NAMALWA (cell line): ENCODE results near the gene PRUNE2.

Experiments
- DNase-seq: peaks from one replicate; pipeline ENCODE4 v3.0.0-alpha.2; 2015; ENCODE audit warnings: low spot score

Gene PRUNE2

DNA sequence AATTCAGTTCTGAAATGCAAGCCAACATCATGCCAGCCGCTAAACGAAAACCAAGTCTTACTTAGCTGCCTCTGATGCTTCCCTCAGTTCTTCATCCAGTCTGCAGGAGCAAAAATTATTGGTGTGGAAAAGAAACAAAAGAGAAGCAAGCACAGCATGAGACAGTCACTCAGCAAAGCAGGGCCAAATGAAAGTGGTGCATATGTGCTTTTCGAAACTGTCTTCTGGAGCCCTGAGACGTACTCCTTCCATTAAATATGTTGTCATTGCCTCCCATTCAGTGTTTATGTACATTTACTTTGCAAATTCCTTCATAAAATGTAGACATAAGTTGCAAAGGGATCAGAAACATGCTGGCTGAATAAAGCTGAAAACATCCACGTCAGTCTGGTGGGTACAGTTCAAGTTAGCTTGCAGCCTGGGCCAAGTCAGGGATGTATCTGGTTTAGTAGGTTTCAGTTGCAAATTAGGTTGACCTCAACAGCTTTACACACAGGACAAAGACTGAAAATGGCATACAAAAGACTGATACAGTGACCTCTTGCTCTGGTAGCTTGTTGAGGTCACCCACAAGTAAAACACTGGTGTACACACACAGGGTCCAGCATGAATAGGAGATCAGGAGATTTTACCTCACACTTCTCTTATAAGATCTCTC is 281.4 kb downstream of the PRUNE2 start:
- DNase-seq: no peak

- DNase-seq: no peak
These were observed 284.9 kb downstream of the PRUNE2 start for GRCh38 chr9:76620996-76621395.

DNA sequence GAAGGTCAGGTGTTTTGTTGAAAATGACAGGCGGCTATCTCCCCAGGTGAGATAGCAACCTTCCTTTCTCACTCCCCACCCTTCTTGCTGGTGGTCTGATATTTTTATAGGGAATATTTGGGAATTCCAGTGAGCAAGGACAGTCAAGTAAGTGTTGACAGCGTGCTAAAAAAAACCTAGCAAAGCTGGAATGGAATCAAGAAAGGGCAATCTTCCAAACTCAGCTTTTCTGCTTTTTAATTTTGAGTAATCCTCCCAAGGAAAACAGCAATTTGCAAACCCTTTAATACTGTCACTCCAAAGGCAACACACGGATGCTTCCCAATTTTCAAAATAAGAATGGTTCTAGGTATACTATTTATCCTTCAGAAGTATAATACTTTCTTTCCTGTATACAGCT is 285.3 kb downstream of the PRUNE2 start:
- DNase-seq: no peak

DNA sequence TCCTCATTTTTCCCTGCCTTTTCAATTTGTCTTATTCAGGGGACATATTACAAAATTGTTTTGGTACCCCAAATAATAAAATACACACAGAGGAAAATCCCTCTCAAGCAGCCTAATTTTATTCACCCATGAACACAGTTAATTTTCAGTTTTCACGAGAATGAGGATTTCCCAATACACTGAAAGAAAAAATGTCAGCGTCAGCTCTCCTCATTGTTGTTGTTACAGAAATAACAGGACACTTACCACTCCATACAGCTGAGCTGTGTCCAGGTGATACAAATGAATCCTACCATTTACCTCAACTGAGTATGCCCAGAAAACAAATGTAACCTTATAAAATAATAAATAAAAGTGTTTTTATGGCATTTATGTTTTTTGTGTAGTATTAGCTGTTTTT is 286.3 kb downstream of the PRUNE2 start:
- no peak for DNase-seq

DNA sequence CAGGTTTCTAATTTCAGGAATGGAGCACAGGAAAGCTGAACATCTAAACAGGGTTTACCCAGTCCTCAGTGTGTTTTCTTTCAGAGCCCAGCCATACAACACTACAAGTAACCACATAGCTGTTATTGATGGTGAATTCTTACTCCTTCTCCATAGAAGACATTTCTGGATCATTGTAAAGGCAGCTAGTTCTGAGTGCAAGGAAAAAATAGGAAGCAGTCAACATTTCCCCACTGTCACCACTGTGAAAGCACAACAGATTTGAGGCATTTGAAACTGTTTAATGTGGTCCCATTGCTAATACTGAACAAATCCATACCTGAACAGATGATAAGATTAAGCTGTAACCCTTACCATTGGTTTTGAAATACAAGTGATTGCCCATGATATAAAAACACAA is 286.7 kb downstream of the PRUNE2 start:
- no peak for DNase-seq

DNA sequence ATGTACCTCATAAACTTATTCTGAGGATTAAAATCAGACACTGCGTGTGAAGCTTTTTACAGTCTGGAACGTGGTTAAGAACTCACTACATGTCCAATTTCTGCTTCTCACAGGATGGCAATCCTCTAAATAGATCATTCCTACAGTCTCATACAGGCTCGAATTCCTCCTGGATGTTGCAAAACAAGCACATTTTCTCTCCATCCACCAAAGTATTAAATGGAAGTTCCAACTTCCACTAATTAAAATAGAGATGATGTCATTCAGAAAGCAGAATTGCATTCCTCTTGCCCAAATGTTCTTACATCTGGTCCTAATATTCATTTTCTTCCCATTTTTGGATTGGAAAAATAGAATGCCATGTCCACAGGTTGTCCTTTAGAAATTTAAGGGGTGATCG is 287.2 kb downstream of the PRUNE2 start:
- DNase-seq: no peak

GRCh38 chr9:76617497-76618175 is 288.3 kb downstream of the PRUNE2 start:
- no peak for DNase-seq

DNA sequence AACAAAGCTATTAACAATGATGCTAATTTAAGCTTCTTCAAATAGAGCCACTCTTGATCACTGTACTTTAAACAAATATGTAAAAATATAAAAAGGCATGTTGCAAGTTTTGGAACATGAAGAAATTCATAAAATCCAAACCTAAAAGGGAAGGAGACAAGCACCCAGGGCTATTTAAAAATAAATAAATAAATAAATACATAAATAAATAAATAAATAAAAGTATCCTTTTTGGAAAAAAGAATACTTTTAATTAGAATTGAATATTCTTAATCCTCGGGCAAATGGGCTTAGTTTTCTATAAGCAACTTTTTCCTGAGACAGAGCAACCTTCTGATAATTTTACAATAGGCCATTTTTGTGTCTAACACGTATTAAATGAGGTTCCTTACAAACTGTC is 289.1 kb downstream of the PRUNE2 start:
- DNase-seq: no peak

- no peak for DNase-seq
These were observed 290.7 kb downstream of the PRUNE2 start for GRCh38 chr9:76615177-76615603.

DNA sequence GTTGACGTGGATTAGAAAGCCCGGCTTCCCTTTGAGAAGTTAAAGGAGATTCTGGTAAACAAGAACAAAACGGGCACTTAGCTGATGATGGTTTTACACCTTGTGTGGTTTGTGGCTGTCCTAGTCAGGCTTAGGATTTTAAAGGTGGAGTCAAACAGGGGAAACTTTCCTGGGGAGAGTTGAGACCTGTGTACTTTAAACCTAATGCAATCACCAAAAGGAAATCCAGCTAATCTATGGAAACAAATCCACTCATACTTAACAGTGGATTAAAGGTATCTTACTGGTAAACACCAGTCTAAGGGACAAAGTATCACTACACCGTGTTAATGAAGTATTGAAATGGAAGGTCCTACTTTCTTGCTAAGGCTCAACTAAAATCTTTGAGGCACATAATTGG is 291.9 kb downstream of the PRUNE2 start:
- DNase-seq: no peak

DNA sequence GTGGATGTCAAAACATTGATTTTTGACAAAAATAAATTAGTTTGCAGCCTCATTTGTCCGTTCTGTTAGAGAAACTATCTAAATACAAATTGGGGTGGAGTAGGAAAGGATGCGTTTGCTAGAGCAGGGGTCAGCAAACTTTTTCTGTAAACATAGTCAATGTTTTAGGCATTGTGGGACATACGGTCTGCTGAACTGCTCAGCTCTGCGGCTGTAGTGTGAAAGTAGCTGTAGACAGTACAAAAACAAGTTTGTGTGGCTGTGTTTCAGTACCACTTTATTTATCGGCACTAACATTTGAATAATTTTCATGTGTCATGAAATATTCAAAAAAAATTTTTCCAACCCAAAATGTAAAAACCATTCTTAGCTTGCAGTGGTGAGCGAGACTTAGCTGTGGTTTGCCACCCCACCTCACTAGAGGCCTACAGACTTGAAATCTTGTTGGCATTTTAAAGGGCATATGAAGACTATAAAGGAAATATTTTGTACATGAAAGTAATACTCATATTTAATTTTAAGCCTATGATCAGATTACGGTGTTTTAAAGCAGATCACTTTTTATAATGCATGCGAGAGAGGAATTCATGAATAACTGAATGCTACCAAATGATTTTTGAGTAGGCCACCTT is 292.6 kb downstream of the PRUNE2 start:
- no peak for DNase-seq

DNA sequence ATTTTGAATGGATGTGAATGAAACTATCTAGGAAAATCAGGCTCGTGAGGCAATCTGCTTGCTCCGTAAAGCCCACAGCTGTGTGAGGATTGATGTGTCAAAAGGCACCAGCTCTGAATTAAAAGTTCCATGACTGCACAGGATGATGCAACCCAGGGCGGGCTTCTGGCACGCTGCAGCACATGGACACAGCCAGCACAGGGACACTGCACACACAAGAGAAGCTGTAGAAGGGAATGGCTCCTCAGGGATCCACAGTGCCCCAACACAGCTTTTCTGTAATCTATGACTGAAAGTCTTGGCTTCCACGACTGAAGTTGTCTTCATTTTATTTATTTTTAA is 295.9 kb downstream of the PRUNE2 start:
- no peak for DNase-seq

- DNase-seq: no peak
These were observed 296.5 kb downstream of the PRUNE2 start for GRCh38 chr9:76609285-76610010.

GRCh38 chr9:76608575-76609273 is 297.2 kb downstream of the PRUNE2 start:
- no peak for DNase-seq

DNA sequence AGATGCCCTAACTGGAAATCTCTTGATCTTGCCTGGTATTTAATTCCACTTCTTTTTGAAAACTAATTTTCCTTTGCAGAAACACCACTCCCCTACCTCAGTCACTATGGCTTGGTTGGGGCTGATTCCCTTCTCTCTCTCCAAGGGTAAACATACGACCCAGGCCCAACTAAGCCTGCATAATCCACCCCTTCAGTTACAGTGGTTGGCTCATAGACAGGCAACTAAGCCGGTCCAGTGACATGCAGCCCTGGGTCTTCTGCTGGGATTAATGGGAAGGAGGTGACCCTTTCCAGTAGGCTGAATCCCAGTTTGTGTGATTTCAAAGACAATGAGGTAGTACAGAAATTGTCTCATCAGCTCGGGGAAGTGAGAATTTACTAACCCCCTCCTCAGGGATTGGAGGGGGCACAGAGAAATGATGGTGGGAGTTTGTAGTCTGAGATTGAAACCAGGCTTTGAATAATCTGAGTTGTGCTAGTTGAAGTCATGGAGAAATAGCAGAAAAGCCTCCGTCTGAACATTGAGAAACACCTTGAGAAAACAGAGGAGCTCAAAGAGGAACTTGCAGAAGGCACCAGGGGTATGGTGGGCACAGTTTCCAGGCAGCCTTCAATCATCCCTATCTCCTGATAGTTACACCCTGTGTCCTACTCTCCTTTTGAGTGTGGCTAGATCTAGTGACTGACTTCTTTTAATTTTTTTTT is 298.0 kb downstream of the PRUNE2 start:
- DNase-seq: no peak

- DNase-seq: peak; percentile 5
These were observed 300.5 kb downstream of the PRUNE2 start for GRCh38 chr9:76605321-76605900.

DNA sequence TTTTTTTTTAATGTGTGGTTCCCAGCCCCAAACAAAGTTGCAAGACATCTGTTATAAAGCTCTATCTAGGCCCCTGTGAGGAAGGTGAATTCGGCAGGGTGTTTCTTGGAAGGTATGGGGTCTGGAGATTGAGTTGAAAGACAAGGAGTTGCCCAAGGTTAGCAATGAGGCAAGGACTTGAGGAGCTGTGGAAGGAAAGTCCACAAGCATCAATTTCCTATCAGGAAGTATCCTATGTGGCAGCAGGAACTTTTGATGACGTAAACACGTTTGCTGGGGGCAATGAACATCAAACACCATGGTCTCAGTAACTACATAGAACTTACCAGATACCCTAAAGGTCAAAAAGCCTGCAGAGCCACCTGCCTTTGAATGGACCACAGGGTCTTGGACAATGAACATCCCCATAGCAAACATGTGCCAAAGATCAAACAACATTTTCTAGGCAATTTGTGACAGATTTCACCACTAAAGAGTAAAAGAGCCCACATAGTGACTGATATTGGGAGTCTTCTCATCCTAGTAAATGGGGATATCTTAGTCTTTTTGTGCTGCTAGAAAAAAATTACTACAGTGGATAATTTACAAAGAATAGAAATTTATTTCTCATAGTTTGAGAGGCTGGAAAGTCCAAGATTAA is 301.9 kb downstream of the PRUNE2 start:
- DNase-seq: no peak

DNA sequence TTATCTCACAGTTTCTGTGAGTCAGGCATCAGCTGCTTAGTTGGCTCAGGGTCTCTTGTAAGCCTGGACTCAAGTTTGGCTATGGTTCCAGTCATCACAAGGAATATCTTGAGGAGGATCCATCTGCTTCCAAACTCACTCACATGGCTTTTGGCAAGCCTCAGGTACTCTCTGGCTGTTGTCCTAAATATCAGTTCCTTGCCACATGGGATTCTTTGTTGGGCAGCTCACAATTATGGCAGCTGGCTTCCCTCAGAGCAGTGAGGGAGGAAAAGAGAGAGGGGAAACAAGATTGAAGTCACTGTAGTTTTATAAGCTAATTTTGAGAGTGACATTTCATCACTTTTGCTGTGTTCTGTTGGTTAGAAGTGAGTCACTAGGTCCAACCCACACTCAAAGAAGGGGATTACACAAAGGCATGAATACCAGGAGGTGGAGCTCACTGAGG is 302.4 kb downstream of the PRUNE2 start:
- DNase-seq: no peak

DNA sequence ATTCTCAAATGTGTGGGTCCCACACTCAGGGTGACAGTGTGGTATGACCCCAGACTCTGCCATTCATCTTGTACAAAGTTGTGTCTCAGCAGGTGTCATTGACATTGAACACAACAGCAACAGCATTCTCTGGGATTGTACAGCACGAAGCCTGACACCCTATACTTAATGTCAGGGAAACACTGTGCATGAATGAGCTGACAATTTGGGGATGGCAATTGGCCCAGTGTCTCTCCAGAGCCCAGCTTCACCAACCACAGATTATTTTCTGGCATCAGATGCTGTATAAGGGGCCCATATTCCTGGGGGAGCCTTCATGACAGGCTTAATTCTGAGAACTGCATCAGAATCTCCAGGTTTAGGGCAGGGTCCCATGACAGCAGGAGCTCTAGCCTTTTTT is 303.7 kb downstream of the PRUNE2 start:
- DNase-seq: no peak

DNA sequence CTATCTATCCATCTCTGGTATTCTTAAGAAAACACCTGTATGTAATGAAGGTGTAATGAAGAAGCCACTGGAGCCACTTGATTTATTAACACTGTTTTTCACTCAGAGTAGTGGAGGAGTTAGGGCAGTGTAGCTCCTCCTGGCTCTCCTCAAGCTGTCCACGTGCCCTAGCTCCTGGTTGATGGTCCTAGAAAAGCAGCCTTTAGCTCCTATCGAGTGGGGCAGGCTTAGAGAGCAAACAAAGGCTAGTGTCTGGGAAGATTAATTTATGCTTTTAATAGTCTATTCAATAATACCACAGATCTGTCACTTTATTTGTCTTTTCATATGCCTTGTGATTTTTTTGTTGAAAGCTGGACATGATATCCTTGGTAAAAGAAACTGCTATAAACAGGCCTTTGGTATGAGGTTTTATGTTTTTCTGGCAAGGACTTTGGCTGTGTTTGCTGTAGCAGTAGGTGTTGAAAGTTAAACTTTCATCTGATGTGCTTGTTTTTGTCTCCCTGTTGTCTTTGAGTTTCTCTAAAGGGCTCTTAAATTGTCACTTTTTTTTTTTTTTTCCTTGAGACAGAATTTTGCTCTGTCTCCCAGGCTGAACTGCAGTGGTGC is 305.8 kb downstream of the PRUNE2 start:
- no peak for DNase-seq
